Mesenchymal stem cell (in vitro differentiated cells and primary cell): ENCODE data around the gene RPL35A. TPM values are rescaled to one million over a fixed set of nuclear protein-coding genes. Genes with fewer than 3 reads are reported as not detected.

Experiments
- small RNA-seq: library from polyadenylated mRNA; stranded (forward); fragments of <200 nt; extraction: miRNeasy Mini kit (QIAGEN cat#:217004); gene quantifications from one replicate; pipeline ENCODE3, GENCODE V24; 2013; ENCODE audit warnings: low read depth

The RPL35A gene

Small RNAs within 50 kb of the gene (small RNA-seq; reads per million reads assigned to genes)
- not detected for gene RNU6-621P
